A673 (cell line): Measurements from ENCODE around the gene DYNLT2B. TPM values are rescaled to one million over a fixed set of nuclear protein-coding genes. Genes with fewer than 3 reads are reported as not detected.
A peak's percentile ranks its signal among the peaks of the same experiment; 100 is the strongest.
"Not testable (repeated sequence)": the region's sequence is repeated elsewhere in the genome, so short reads cannot be mapped to it uniquely, and the experiment has no call there.

Experiments
- BruUV-seq: library from RNA; stranded (reverse); fragments of 400-500 nt; replicated peaks from 2 replicates; lab custom pipeline; 2021; lab: Mats Ljungman, UMichigan
- CTCF ChIA-PET: fragments of 300-600 bp; sonication (Branson Sonifier 250); formaldehyde crosslinking; loops from one replicate; lab custom pipeline; 2022; ENCODE audit warnings: antibody characterized with exemption; lab: Charles Lee
- POLR2A ChIA-PET: fragments of 300-600 bp; sonication (Branson Sonifier 250); formaldehyde crosslinking; loops from one replicate; lab custom pipeline; 2022; ENCODE audit warnings: antibody characterized with exemption; ENCODE audit not compliant: low non-redundant PET; lab: Charles Lee
- DNase-seq: peaks from one replicate; pipeline ENCODE4 v3.0.0-alpha.2; 2015; ENCODE audit warnings: low spot score
- H3K27ac ChIP-seq: fragments of 200-600 bp; sonication (generic); 2 replicates; pipeline ENCODE4 v1.5.1; 2016; ENCODE audit warnings: mixed run types, low read depth, mild to moderate bottlenecking, mixed read lengths, antibody characterized with exemption, low read length; ENCODE audit not compliant: poor library complexity, severe bottlenecking
- H3K27me3 ChIP-seq: fragments of 200-600 bp; sonication (generic); replicated peaks from 2 replicates; pipeline ENCODE4 v1.6.1; 2017; ENCODE audit warnings: mixed run types, low read depth, mild to moderate bottlenecking, mixed read lengths, antibody characterized with exemption, low read length; ENCODE audit not compliant: insufficient read depth, poor library complexity
- H3K36me3 ChIP-seq: fragments of 200-600 bp; sonication (generic); 2 replicates; pipeline ENCODE4 v1.6.1; 2016; ENCODE audit warnings: mixed run types, mild to moderate bottlenecking, mixed read lengths, antibody characterized with exemption, low read length; ENCODE audit not compliant: insufficient read depth, poor library complexity, severe bottlenecking
- H3K4me1 ChIP-seq: fragments of 200-600 bp; sonication (generic); 2 replicates; pipeline ENCODE4 v1.6.1; 2017; ENCODE audit warnings: mixed run types, mild to moderate bottlenecking, mixed read lengths, antibody characterized with exemption, low read length; ENCODE audit not compliant: insufficient read depth, poor library complexity, severe bottlenecking
- H3K4me3 ChIP-seq: fragments of 200-600 bp; sonication (generic); 2 replicates; pipeline ENCODE4 v1.5.1; 2016; ENCODE audit warnings: low read depth, mixed run types, mild to moderate bottlenecking, mixed read lengths, low read length; ENCODE audit not compliant: poor library complexity, severe bottlenecking
- H3K9me3 ChIP-seq: fragments of 200-600 bp; sonication (generic); 2 replicates; pipeline ENCODE4 v1.6.1; 2016; ENCODE audit warnings: mixed run types, low read depth, mild to moderate bottlenecking, mixed read lengths, antibody characterized with exemption, low read length; ENCODE audit not compliant: poor library complexity, severe bottlenecking
- CTCF ChIP-seq: fragments of 300-800, 200-600 bp; sonication (generic); conservative IDR thresholded peaks from 2 replicates; pipeline ENCODE4 v1.5.1; 2017; ENCODE audit warnings: low read depth, mild to moderate bottlenecking, antibody characterized with exemption, low read length, moderate library complexity, mixed read lengths
- EZH2 ChIP-seq: fragments of 200-600 bp; sonication (generic); IDR thresholded peaks from 2 replicates; pipeline ENCODE4 v1.6.1; 2017; ENCODE audit warnings: borderline replicate concordance, low read depth, mild to moderate bottlenecking, mixed read lengths, antibody characterized with exemption, low read length; ENCODE audit not compliant: poor library complexity, severe bottlenecking
- intact Hi-C: fragments of 100-400 bp; cut with micrococcal nuclease; formaldehyde crosslinking; loops from one replicate; pipeline ENCODE4 v1.10.0; 2022; ENCODE audit not compliant: unreplicated experiment
- total RNA-seq: library from RNA; stranded (reverse); gene quantifications from 2 replicates; pipeline ENCODE4 v1.2.3, GENCODE V29; 2021

DYNLT2B gene
- total RNA-seq, 1 experiment from 2014 or later: 24.6 TPM

- intact Hi-C loops: no loop called here
- ChIA-PET CTCF (no interaction called here), POLR2A (interaction anchor here (0.7 kb wide), 1 partner anchor 20 kb away, joined by 3 read pairs; no protein-coding TSS in a partner anchor)
- TF ChIP-seq CTCF: no peak
- no peak for TF ChIP-seq EZH2
- Histone ChIP-seq H3K4me1 (no peaks in the 10 kb centered on the region), H3K27me3 (no peaks in the 10 kb centered on the region), H3K4me3 (no peak overlapping the region), H3K9me3 (no peaks in the 10 kb centered on the region), H3K36me3 (peaks cover 10% of the 10 kb centered on the region), H3K27ac (no peak overlapping the region)
- DNase-seq: no peak
- BruUV-seq: no TSS peak
These were observed 30.7 kb upstream of the DYNLT2B start for GRCh38 chr3:196348698-196349097.

- Histone ChIP-seq H3K4me1 (peaks cover 4% of the 10 kb centered on the region), H3K27me3 (no peaks in the 10 kb centered on the region), H3K36me3 (peaks cover 6% of the 10 kb centered on the region), H3K27ac (no peak overlapping the region), H3K4me3 (no peak overlapping the region), H3K9me3 (no peaks in the 10 kb centered on the region)
- no peak for DNase-seq
- intact Hi-C loops: no loop called here
- POLR2A ChIA-PET: no interaction called here
- CTCF ChIA-PET: no interaction called here
- TF ChIP-seq EZH2 (no peak), CTCF (no peak)
- no TSS peak for BruUV-seq
These were observed 26.6 kb upstream of the DYNLT2B start for GRCh38 chr3:196344663-196345062.

- H3K9me3 ChIP-seq, H3K4me1 ChIP-seq, BruUV-seq, H3K4me3 ChIP-seq, POLR2A ChIA-PET, DNase-seq, H3K27ac ChIP-seq, H3K27me3 ChIP-seq, intact Hi-C loops, CTCF ChIA-PET, H3K36me3 ChIP-seq: not testable (repeated sequence)
These were observed 25.9 kb upstream of the DYNLT2B start for GRCh38 chr3:196343917-196344316.

GRCh38 chr3:196341137-196341536, 23.1 kb upstream of the DYNLT2B start:
- no TSS peak for BruUV-seq
- ChIA-PET POLR2A (no interaction called here), CTCF (no interaction called here)
- no peaks in the 10 kb centered on the region for H3K36me3 ChIP-seq
- H3K27me3 ChIP-seq: no peaks in the 10 kb centered on the region
- TF ChIP-seq CTCF (no peak), EZH2 (no peak)
- no peak overlapping the region for H3K4me3 ChIP-seq
- intact Hi-C loops: no loop called here
- H3K4me1 ChIP-seq: peaks cover 4% of the 10 kb centered on the region
- H3K27ac ChIP-seq: no peak overlapping the region
- peak; percentile 48 for DNase-seq
- H3K9me3 ChIP-seq: no peaks in the 10 kb centered on the region
